GM18498 (cell line): ENCODE measurements around the gene RHBDF1.

Experiments
- ATAC-seq: cut with Tn5 transposase; IDR thresholded peaks from one replicate; pipeline ENCODE4 v1.9.1; 2021; ENCODE audit warnings: mild to moderate bottlenecking, moderate library complexity; ENCODE audit not compliant: unreplicated experiment

The RHBDF1 gene

GRCh38 chr16:75580-76501 is 3.4 kb upstream of the RHBDF1 start:
- ATAC-seq = no peak

- ATAC-seq = no peak
Observed at GRCh38 chr16:74747-75334, 2.4 kb upstream of the RHBDF1 start.

- ATAC-seq = no peak
Observed at GRCh38 chr16:74051-74746, 1.8 kb upstream of the RHBDF1 start.

GRCh38 chr16:71540-72401 is 660 bp downstream of the RHBDF1 start:
- ATAC-seq = no peak

- ATAC-seq = no peak
Observed at GRCh38 chr16:71210-71539, 1.3 kb downstream of the RHBDF1 start.

- ATAC-seq = no peak
Observed at GRCh38 chr16:69181-69580, 3.2 kb downstream of the RHBDF1 start.

- ATAC-seq = no peak
Observed at GRCh38 chr16:67884-68789, 4.3 kb downstream of the RHBDF1 start.

- no peak for ATAC-seq
Observed at GRCh38 chr16:67183-67791, 5.1 kb downstream of the RHBDF1 start.

GRCh38 chr16:66309-67182 is 5.9 kb downstream of the RHBDF1 start:
- ATAC-seq = no peak

- ATAC-seq = no peak
Observed at GRCh38 chr16:65745-66144, 6.7 kb downstream of the RHBDF1 start.

- ATAC-seq = no peak
Observed at GRCh38 chr16:64914-65255, 7.5 kb downstream of the RHBDF1 start.

GRCh38 chr16:63998-64913 is 8.2 kb downstream of the RHBDF1 start:
- ATAC-seq = no peak

GRCh38 chr16:63466-63865 is 9.0 kb downstream of the RHBDF1 start:
- no peak for ATAC-seq

- no peak for ATAC-seq
Observed at GRCh38 chr16:62968-63391, 9.5 kb downstream of the RHBDF1 start.

- ATAC-seq = no peak
Observed at GRCh38 chr16:62283-62967, 10.0 kb downstream of the RHBDF1 start.

- ATAC-seq = no peak
Observed at GRCh38 chr16:61879-62281, 10.6 kb downstream of the RHBDF1 start.
